Epidermal melanocyte (primary cell): Measurements from ENCODE around the gene HAVCR2.

ENCODE experiments used
- DNase-seq: peaks from one replicate; pipeline ENCODE4 v3.0.0; 2011; ENCODE audit warnings: low spot score; ENCODE audit not compliant: insufficient read length

Gene HAVCR2

DNA sequence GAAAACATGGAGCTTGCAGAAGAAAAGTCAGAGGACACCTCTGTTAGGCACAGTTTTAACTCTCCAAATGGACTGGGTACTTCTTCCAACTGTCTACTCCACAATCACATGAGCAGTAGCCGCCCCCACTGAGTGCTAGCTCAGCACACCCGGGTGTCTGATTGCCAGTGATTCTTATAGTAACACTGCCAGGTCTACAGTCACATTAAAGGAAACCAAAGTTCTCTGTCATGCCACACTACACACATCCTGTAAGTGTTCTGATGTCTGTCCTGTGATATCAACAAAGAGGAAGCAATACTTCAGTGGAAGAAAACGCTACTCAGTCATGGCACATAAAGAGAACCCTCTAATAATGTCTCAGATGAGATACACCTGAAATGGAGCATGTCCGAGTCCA is at the start of gene HAVCR2:
Gene HAVCR2 (minus strand): TSS at position 69 of the 400 bp plus-strand sequence. CDS start 61 bp downstream, at position 8.
- no peak for DNase-seq

DNA sequence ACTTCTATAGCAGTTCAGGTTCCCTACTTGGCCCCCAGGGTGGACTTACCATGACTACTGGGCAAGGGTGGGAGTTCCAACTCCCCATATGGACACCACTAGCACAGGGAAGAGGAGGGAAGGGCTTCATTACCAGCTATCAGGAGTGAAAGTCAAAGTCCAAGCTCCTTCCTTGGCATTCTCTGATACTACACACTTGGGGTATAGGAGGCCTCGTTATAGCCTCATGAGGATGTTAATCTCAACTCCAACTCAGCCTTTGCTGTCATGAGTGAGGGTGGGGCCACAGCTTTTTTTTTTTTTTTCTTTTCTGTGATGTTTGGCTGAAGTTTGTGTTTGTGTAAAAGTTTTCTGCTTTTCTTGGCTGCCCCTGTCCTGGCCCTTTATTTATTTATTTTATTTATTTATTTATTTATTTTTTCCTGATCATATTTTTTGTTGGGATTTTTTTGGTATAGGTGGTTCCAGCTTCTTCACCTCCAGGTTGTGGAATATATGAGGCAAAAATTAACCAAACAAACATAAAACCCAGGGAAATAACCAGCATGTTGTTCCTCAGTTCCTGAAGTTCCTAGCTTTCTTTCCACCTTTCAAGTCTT is 48.5 kb upstream of the HAVCR2 start:
- DNase-seq = no peak

- DNase-seq = no peak
Measured at GRCh38 chr5:157155297-157155696, 46.5 kb upstream of the HAVCR2 start.

GRCh38 chr5:157150995-157151394 is 42.2 kb upstream of the HAVCR2 start:
- DNase-seq = no peak

DNA sequence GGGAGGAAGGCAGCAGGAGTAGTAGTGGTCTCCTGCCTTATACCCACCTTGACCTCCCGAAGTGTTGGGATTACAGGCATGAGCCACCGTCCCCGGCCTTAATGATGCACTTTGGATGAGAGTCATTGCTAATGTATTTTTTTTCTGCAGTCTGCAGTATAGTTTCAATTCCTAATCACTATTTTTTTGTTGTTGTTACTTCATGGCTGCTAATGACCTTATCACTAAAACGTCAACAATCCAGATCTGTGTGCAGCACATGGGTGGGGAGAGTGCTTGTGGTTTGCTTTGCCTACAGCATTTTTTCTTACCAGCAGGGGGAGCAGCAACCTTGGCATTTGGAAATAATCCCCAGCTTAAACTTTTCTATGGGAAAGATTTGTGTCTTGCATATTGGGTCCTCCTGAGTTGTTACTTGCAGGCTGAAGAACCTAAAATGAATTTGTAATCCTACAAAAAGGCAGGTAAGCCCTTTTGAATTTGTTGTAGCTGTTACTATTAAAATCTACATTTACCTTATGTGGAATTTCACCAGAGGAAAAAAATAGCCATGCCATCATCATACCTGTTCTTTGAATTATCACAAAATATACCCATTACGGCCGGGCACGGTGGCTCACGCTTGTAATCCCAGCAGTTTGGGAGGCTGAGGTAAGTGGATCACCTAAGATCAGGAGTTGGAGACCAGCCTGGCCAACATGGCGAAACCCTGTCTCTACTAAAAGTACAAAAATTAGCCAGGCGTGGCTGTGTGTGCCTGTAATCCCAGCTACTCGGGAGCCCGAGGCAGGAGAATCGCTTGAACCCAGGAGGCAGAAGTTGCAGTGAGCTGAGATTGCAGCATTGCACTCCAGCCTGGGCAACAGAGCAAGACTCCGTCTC is 40.1 kb upstream of the HAVCR2 start:
- peak; percentile 81 for DNase-seq

DNA sequence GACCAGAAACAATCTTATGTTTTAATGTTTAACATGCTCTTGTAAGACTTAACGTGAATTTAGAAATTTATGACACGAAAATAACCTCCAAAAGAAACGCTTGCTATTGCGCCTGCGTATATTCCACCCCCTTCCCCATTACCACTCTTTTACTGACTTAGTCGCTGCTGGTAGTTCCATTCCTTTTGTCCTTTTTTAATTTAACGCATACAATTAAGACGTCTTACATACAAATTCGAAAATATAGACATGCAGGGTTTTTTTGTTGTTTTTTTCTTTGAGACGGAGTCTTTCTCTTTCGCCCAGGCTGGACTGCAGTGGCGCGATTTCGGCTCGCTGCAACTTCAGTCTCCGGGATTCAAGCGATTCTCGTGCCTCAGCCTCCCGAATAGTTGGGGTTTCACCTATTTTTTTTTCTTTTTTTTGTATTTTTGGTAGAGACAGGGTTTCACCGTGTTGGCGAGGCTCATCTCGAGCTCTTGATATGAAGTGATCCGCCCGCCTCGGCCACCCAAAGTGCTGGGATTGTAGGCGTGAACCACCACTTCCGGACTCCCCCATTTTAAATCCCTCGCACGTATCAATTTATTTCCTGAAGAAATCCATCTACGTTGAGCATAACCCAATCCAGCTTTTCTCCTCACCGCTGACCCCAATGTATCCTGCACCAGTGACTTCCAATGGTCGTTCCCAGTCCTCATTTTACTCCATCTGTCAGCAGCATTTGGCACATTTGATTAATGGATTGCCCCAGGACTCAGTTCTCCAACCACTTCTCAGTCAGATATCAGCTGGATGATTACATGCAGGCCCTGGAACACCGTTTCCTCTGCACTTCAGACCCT is 34.5 kb upstream of the HAVCR2 start:
- DNase-seq = peak; percentile 69

GRCh38 chr5:157142317-157143126 is 33.7 kb upstream of the HAVCR2 start, which contains the start of gene MED7:
Gene MED7 (minus strand): TSS chr5:157142865. CDS start chr5:157139431, 3,434 bp downstream.
- peak; percentile 99 for DNase-seq

DNA sequence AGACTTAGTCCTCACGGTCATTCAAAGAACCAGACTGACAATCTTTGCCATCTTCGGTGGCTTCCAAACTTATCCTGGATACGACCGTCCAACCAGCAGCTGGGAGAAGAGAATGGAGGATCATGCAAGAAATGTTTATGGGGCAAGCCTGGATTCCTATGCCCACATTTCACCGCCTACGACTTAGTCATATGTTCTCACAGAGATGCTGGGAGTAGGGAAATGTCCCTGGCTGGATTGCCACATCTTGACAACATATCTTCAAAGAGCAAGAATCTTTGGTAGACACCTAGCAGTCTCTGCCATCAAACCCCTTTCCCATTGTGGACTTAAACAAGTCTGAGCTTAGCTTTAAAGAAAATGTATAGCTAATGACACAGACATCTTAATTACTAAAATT is 28.8 kb upstream of the HAVCR2 start:
- DNase-seq = no peak

GRCh38 chr5:157132281-157132612 is 23.4 kb upstream of the HAVCR2 start:
- DNase-seq = no peak

GRCh38 chr5:157130925-157131324 is 22.1 kb upstream of the HAVCR2 start:
- DNase-seq = no peak

- DNase-seq = no peak
Measured at GRCh38 chr5:157121709-157122108, 12.9 kb upstream of the HAVCR2 start.

- DNase-seq = no peak
Measured at GRCh38 chr5:157120102-157120501, 11.3 kb upstream of the HAVCR2 start.

GRCh38 chr5:157116483-157116954 is 7.7 kb upstream of the HAVCR2 start:
- no peak for DNase-seq

GRCh38 chr5:157115502-157115901 is 6.7 kb upstream of the HAVCR2 start:
- no peak for DNase-seq

GRCh38 chr5:157115012-157115411 is 6.2 kb upstream of the HAVCR2 start:
- no peak for DNase-seq

- DNase-seq = no peak
Measured at GRCh38 chr5:157113002-157113401, 4.2 kb upstream of the HAVCR2 start.

DNA sequence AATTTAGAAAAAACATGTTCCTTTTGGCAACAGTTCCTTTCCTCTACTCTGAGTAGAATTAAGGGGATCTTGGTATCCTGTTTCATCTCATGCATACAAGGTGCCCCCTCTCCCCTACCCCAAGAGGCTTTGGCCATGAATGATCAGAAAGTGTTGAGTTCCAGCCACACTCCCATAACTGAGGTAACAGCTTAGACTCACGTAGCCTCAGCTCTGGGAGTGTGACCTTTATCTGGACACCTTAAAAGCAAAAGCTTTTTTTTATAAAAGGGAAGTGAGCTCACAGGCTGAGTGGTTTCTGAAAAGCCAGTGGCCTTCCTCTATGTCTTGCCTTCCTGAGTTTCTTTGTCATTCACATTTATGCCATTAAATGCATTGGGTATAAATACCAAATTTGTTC is 900 bp upstream of the HAVCR2 start:
- DNase-seq = no peak

GRCh38 chr5:157107508-157107907 is 1.3 kb downstream of the HAVCR2 start:
- DNase-seq = no peak

GRCh38 chr5:157106630-157107461 is 2.0 kb downstream of the HAVCR2 start:
- DNase-seq = no peak

GRCh38 chr5:157100140-157100679 is 8.6 kb downstream of the HAVCR2 start:
- DNase-seq = no peak
